ENCODE results near the gene NCKIPSD.

The NCKIPSD gene

DNA sequence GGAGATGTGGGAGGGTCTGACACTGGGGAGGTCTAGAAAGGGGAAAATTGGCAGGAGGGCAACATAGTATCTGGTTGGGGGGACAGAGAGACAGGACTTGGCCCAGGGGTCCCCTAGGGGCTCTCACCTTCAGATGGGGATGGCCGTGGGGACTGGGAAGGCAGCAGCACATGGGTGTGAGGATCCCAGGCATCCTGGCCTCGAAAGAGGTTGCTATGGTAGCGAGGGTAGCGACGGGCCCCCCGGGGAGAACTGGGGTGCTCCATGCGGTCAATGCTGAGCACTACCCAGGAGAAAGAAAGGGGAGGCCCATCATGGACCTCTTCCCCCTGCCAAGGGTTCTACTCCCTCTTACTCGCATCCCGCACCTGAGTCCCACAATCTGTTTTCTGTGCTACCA lies 38.0 kb downstream of the NCKIPSD start:
- no peak for DNase-seq (ENCODE audit: low read depth, low spot score)

- DNase-seq (ENCODE audit: low read depth, low spot score): no peak
These were observed 40.6 kb downstream of the NCKIPSD start for GRCh38 chr3:48644898-48645760.

GRCh38 chr3:48642605-48643004 lies 43.1 kb downstream of the NCKIPSD start:
- no peak for DNase-seq (ENCODE audit: low read depth, low spot score)

GRCh38 chr3:48641396-48641795 lies 44.3 kb downstream of the NCKIPSD start:
- DNase-seq (ENCODE audit: low read depth, low spot score): no peak

- DNase-seq (ENCODE audit: low read depth, low spot score): no peak
These were observed 45.6 kb downstream of the NCKIPSD start for GRCh38 chr3:48639944-48640606.

DNA sequence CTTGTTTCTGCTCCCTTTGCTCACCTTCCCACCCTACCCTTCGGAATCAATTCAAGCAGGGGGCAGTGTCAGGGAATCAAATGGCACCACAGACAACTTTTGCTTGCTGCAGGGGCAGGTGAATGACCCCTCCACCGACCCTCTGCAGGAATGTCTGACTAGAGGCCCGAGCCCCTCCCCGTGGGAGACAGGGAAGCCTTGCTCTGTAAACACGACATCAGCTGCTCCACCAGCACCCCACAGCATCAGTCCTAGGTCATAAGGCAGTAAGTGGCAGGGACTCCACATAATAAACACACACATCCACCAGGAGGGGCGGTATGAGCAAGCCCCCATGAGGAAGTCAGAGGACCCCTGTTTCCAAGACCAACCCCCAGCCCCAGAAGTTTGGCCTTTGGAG lies 48.4 kb downstream of the NCKIPSD start:
- DNase-seq (ENCODE audit: low read depth, low spot score): no peak

GRCh38 chr3:48636149-48636655 lies 49.5 kb downstream of the NCKIPSD start:
- no peak for DNase-seq (ENCODE audit: low read depth, low spot score)

DNA sequence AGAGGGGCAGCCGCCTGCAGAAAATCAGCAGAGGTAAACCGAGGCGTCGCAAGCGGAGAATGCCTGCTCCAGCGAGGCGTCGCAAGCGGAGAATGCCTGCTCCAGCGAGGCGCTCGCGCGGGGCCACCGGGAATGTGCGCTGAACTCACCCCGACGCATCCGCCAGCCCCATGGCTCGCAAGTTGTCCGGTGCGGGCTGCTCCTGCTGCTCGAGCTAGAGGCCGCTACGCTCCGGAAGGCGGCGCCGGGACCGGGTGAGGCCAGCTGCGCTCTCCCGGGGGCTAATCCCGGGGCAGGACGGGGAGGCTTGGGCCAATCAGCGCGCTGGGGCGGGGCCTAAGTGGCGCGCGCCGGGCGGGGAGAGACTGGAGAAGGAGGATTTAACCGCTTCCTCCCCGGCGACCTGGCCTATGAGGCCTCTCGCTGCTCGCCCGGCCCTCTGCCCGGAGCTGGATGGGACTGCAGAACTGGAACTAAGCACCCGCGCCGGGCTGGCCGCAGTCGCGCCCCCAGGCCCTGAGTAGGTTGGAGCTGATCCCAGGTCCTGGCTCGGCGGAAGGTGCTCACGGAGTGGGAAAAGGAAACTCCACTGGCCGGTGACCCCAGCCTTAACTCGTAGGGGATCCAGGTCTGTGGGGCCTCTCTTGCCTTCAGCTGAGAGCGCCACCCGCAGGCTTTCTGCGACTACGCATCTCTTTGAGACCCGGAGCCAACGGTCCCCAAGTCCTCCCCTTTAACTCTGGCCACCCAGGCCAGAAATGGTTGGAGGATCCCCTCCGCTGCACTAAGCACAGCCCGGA lies 50.3 kb downstream of the NCKIPSD start, which contains the start of gene SLC26A6:
Gene SLC26A6 (minus strand): TSS at position 240 of the 800 bp plus-strand sequence. CDS start 68 bp downstream, at position 172.
- DNase-seq (ENCODE audit: low read depth, low spot score): peak; percentile 91

- no peak for DNase-seq (ENCODE audit: low read depth, low spot score)
These were observed 51.0 kb downstream of the NCKIPSD start for GRCh38 chr3:48634661-48635221.

- DNase-seq (ENCODE audit: low read depth, low spot score): no peak
These were observed 52.0 kb downstream of the NCKIPSD start for GRCh38 chr3:48633743-48634142.

DNA sequence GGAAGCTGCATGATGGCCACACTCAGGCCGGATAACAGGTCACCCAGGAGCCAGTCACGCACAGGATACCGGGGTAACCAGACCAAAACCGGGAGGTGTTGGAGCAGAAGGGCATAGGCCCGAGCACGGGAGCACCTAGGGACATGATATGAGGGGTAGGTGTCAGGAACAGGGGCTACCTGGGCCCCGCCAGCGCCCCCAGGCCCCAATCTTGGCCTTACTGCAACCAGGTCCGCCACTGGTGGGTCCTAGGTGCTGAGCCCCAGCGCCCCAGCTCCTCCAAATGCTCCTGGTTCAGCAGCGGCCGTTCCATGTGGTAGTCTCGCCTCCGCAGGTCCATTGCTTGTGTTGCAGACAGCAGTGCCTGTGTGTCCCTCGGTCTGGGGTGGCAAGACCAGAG lies 52.5 kb downstream of the NCKIPSD start:
- DNase-seq (ENCODE audit: low read depth, low spot score): no peak

DNA sequence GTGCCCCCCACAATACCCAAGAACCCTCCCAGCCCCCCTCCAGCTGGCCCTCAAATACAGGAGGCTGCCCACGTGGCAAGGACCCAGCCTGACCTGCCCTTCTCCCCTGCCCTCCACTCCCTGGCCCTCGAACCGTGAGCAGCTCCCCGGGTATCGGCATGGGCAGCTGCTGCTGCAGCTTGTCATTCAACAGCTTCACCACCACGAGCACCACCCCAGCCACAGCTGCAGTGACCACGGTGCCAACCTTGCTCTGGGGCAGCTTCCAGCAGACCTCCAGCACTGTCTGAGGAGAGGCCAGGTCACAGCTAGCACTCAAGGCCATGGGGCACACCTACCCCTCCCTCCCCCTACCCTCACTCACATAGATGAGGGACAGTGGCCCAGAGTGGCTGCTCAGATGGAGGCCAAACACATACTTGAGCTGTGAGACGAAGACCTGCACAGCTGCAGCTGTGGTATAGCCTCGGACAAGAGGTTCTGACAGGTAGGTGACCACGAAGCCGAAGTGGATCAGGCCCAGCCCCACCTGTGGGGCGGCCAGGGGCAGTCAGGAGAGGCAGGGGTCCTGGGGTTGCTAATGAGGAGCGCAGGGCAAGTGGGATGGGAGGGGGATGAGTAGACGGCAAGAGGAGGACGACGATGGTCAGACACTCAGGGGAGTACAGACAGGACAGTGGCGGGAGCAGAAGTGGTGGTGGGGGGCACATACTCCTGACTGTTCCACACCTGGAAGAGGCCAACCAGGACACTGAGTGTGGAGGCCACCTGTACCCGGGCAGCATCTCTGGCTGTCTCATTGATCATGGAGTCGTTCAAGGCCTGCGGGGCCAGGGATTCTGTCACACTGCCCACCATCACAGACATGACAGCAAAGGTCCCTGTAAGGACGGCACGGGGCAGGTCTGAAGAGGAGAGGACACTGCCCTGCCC lies 53.9 kb downstream of the NCKIPSD start:
- DNase-seq (ENCODE audit: low read depth, low spot score): no peak

- DNase-seq (ENCODE audit: low read depth, low spot score): no peak
These were observed 54.9 kb downstream of the NCKIPSD start for GRCh38 chr3:48630833-48631232.

GRCh38 chr3:48630407-48630806 lies 55.3 kb downstream of the NCKIPSD start:
- no peak for DNase-seq (ENCODE audit: low read depth, low spot score)

DNA sequence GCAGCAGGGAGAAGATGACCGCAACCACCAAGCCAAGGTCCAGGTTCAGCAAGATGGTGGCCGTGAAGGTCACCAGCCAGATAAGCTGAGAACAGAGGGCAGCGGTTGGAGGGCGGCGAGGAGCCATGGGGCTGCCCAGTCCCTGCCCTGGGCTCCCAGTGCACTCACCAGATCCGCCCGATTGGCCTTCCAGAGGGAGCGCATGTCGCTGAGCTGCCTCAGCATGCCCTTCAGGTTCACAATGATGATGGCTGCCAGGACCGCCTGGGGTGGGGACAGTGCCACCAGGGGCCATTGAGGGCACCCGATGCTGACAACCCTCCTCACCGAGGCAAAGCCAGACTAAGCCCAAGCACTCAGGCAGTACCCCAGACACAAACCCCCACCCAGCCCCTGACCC lies 55.8 kb downstream of the NCKIPSD start:
- no peak for DNase-seq (ENCODE audit: low read depth, low spot score)

DNA sequence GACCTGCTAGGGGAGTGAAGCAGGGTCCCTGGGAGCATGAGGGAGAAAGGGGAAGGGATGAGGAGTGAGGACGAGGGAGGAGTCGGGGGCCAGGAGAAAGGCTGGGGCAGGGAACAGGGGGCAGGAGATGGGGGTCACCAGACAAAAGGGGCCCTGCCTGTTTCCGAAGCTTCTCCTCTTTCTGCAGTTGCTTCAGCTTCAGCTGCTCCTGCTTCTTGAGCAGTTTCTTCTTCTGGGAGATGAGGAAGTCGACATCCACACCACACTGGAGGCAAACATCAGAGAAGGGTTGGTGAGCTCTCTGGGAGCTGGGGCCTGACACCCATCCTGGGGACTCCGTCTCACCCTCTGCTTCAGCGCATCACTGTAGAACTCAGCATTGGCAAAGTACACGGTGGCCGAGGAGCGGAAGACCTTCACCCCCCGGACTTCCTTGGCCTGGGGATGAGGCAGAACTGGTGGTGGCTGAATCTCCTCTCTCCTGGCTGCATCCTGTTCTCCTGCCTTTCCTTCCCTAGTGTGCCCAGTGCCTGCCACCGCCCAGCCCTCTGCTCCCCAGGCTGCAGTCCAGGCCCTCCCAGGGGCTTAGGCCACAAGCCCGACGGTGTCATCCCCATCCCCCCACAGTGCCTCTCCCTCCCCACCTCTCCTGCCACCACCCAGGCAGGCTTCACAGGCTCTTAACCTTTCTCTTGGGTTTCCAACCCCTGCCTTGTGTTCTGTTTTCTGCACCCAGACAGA lies 57.3 kb downstream of the NCKIPSD start:
- no peak for DNase-seq (ENCODE audit: low read depth, low spot score)

DNA sequence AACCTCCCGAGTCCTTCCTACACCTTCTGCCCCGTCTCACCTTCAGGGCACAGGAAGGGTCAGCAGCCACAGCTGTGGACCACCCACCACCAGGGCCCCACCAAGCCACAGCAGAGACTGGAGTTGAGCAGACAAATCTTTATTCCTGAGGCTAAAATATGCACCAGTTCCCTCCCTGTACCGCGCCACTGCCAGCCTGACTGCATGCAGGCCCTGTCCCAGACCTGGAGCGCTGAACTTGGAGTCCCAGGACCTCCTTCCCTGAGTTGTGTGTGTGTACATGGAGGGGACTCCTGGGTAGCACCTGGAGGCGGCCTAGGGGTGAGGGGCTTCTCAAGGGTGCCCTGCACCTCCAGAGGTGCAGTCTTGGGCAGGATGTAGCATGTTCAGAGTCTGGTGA lies 60.1 kb downstream of the NCKIPSD start:
- DNase-seq (ENCODE audit: low read depth, low spot score): no peak

GRCh38 chr3:48624767-48625166 lies 60.9 kb downstream of the NCKIPSD start:
- DNase-seq (ENCODE audit: low read depth, low spot score): no peak

DNA sequence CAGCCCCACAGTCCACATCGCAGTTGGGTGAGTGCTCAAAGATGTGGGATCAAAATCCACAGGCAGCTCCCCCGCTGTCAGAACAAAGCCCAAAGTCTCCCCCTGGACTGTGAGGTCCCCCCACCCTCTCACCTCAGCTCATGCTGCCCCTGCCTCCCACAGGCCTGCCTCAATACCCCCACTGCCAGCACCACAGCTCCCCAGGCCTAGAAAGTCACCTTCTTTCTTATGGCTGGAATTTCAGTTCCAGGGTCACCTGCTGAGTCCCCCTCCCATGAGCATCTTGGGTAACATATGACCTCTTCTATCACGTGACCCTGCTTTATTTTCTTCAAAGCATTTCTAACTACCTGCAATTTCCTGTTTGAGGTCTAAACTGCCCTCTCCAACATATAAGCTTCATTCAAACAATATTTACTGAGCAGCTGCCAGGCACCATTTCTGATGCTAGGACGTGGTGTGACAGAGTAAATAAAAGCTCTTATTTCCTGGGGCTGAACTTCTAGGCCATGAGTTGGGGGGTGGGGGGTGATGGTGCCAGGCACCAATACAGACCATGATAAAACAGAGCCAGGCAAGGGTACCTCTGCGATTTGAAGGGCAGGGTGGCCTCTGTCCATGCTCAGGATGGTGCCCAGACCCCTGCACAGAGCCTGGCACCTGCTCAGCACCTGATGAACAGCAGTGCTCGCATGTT lies 61.7 kb downstream of the NCKIPSD start:
- DNase-seq (ENCODE audit: low read depth, low spot score): no peak
